HG03571 (cell line): ENCODE data around the gene NPHP1.
"Not testable (repeated sequence)": the region's sequence is repeated elsewhere in the genome, so short reads cannot be mapped to it uniquely, and the experiment has no call there.

Experiments used
- ATAC-seq: cut with Tn5 transposase; IDR thresholded peaks from one replicate; pipeline ENCODE4 v1.9.1; 2021; ENCODE audit not compliant: unreplicated experiment

NPHP1 gene

GRCh38 chr2:110131166-110131565 is 73.6 kb downstream of the NPHP1 start:
- no peak for ATAC-seq

GRCh38 chr2:110130757-110131156 is 74.1 kb downstream of the NPHP1 start:
- ATAC-seq: no peak

- ATAC-seq: no peak
Measured at GRCh38 chr2:110126906-110127305, 77.9 kb downstream of the NPHP1 start.

GRCh38 chr2:110126086-110126773 is 78.6 kb downstream of the NPHP1 start:
- no peak for ATAC-seq

DNA sequence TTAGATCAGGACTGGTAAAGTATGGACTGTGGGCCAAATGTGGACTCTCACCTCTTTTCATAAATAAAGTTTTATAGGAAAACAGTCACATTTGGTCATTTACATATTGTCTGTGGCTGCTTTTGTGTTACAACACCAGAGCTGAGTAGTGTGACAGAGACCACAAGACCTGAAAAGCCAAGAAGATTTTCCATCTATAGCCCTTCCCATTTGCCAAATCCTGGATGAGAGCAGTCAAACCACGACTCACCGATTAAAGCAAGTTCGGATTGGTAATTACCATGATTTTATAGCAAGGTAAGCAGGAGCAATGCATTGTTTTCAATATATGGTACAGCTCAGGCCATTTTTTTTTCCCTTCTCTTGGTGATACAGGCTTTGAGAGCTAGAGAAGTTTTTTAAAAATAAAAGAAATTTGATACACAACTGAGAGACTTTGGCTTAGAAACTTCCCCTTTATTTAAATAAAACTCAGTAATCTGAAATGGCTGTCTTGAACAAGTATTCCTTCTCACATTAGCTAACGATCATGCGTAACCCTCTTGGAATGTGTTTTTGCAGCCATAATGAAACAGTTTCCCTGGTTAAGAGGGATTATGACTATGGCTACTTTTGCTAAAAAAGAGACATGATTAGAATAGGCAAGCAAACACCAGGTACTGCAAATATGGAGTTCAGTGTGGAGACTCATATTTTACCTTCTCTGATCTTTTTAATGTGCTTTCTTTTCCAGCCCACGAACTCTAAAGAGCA is 79.7 kb downstream of the NPHP1 start:
- no peak for ATAC-seq

- ATAC-seq: no peak
Measured at GRCh38 chr2:110124038-110124825, 80.6 kb downstream of the NPHP1 start.

GRCh38 chr2:110121592-110121991 is 83.2 kb downstream of the NPHP1 start:
- ATAC-seq: no peak

GRCh38 chr2:110121052-110121334 is 83.8 kb downstream of the NPHP1 start:
- no peak for ATAC-seq

DNA sequence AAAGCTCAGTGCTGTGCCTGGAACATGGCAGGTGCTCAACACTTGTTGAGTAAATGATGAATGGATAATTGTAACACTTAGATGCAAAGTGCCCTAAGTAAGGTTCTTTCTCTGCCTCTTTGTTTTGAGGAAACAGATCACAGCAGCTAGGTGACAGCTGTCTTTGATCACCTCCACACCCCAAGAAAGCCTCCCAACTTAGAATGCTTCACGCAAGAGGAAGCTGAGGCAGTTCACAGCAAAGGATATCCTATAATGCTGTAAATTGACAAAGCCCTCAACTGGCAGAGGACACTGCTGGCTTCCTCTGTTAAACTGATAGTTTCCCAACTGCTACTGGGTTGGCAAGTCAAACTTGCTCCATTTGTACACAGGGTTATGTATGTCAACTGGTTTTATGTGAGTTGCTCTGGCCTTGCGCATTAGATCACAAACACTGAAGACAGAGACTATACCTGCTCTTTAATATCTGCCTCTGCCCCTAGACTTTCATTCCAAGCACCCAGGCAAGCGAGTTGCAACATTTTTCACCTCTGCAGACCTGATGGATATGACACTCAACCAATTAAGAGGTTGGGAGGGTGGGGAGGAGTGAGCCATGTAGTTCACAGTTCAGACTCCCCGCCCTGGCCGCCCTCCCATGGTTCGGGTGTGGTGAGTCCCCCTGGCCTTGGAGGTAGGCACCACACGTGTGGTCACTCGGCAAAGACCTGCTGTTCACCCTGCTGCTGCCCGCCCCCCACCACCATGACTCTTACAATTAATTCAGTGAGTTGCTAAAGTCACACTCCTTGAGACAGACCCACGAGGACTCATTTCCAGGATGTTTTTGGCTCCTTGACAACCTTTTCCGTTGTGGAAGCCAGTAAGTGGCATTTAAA is 84.4 kb downstream of the NPHP1 start:
- no peak for ATAC-seq

DNA sequence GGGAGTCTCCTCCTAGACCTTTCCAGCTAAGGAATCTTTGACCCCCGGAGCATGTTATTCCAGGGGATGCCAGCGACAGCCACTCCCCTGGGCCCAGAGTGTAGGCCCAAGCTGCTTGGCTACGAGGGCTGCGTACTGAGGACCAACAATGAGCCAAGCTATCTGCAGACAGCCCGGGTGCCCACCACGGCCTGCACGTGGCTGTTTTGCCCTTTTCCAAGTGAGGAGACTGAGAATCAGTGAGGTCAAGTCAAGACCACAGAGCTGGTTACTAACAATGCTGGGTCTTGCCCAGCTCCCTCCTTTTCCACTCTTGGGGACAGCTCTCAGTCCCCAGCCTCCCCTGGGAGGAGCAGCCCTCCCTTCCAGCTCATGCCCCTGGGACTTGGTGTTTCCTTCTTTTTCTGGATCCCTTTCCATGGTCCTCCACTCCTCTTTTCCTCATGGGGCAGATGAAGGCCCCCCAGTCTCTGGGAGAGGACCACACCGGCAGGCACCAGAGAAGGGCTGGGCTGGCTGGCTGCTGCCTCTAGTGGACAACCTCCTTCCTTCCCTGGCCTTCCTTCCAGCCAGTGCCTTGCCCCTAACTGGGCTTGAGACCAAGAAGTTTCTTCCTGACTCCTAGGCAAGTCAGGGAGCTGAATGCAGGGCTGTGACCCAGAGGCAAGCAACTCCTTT is 88.6 kb downstream of the NPHP1 start:
- ATAC-seq: no peak

- no peak for ATAC-seq
Measured at GRCh38 chr2:110115291-110116032, 89.4 kb downstream of the NPHP1 start, which contains the start of gene MALL. TSS of gene MALL (minus strand) at chr2:110115822. CDS start at chr2:110115792, 30 bp downstream.

DNA sequence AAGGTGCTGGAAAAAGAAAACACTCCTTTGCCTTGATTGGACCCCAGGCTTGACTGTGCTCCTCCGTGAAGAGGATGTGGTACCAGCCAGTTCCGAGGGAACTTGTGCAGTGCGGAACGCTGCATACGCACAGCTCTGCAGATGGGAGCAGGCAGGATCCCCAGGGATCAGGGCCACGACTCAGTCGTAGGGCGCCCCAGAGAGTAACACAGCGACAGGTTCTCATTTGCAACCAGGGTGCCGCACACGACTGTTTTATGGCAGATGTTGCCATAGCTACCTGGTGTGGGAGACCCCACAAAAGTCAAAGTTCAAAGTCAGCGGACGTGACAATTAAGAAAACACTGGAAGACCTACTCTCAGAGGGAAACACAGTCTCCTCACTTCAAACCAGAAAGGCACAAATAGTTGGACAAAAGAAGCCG is 90.0 kb downstream of the NPHP1 start:
- ATAC-seq: no peak

GRCh38 chr2:110113961-110114591 is 90.7 kb downstream of the NPHP1 start:
- ATAC-seq: no peak

GRCh38 chr2:110108291-110108690 is 96.5 kb downstream of the NPHP1 start:
- ATAC-seq: not testable (repeated sequence)

GRCh38 chr2:110107092-110108079 is 97.4 kb downstream of the NPHP1 start:
- ATAC-seq: no peak

- ATAC-seq: no peak
Measured at GRCh38 chr2:110106642-110107041, 98.2 kb downstream of the NPHP1 start.

DNA sequence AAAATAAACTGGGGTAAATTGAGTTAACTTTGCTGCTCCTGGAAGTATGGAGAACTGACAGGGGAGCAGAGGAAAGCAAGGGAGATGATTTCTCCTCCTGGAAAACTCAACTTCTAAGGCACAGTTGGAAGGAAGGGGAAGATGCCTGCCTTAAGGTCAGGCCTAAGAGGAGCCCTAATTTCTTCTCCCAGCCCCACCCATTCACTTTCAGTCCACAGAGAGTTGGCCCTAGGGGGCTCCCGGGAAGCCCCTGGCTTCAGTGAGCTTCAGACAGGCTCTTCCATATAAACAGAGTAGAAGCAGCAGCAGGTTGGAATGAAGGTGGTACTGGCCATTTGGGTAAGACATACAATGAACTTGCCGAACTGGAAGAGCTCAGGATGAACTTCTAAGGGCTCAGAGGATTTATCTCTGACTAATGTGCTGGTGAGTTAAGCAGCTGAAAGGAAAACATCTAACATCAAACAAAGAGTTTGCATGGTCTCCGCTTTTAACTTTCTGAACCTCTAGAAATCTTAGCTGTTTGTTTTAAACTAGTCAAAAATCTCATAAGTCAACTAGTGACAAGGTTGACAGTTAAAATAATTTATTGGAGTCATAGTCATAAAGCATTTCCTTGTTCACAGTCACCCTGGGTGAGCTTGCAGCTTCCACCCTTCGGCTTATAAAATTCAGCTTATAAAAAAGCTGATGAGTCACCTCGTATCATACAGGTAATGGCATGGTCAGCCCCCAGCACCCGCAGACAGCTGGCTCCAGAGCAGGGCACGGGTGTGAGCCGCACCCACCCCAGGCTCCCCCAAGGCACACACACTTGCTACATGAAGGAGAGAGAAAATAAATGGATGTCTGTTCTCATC is 99.0 kb downstream of the NPHP1 start:
- ATAC-seq: no peak
